ENCODE measurements around the gene OAS1. TPM values are rescaled to one million over a fixed set of nuclear protein-coding genes. Genes with fewer than 3 reads are reported as not detected.
A peak's percentile ranks its signal among the peaks of the same experiment; 100 is the strongest.
"Not testable (repeated sequence)": the region's sequence is repeated elsewhere in the genome, so short reads cannot be mapped to it uniquely, and the experiment has no call there.

The OAS1 gene
- total RNA-seq, 1 donor from 2014 or later = 2.5 TPM

GRCh38 chr12:112937741-112938719 lies 31.3 kb downstream of the OAS1 start, which contains the start of gene OAS3:
Gene OAS3 (plus strand): TSS chr12:112938474. CDS start chr12:112938531, 57 bp downstream.
- peak; percentile 33 for DNase-seq

- no peak for DNase-seq
Observed at GRCh38 chr12:112938751-112939150, 32.0 kb downstream of the OAS1 start.

GRCh38 chr12:112939761-112940381 lies 33.1 kb downstream of the OAS1 start:
- no peak for DNase-seq

- no peak for DNase-seq
Observed at GRCh38 chr12:112941528-112942335, 35.0 kb downstream of the OAS1 start.

- no peak for DNase-seq
Observed at GRCh38 chr12:112942572-112942971, 35.8 kb downstream of the OAS1 start.

GRCh38 chr12:112944024-112944690 lies 37.4 kb downstream of the OAS1 start:
- no peak for DNase-seq

- DNase-seq = no peak
Observed at GRCh38 chr12:112945515-112945914, 38.8 kb downstream of the OAS1 start.

- no peak for DNase-seq
Observed at GRCh38 chr12:112946236-112947000, 39.7 kb downstream of the OAS1 start.

- no peak for DNase-seq
Observed at GRCh38 chr12:112947314-112947713, 40.6 kb downstream of the OAS1 start.

GRCh38 chr12:112947761-112948160 lies 41.0 kb downstream of the OAS1 start:
- no peak for DNase-seq

GRCh38 chr12:112948806-112949205 lies 42.0 kb downstream of the OAS1 start:
- no peak for DNase-seq

- DNase-seq = no peak
Observed at GRCh38 chr12:112950701-112951100, 43.9 kb downstream of the OAS1 start.

GRCh38 chr12:112957125-112957524 lies 50.4 kb downstream of the OAS1 start:
- not testable (repeated sequence) for DNase-seq

- DNase-seq = no peak
Observed at GRCh38 chr12:112961074-112961473, 54.3 kb downstream of the OAS1 start.

- no peak for DNase-seq
Observed at GRCh38 chr12:112961536-112961935, 54.8 kb downstream of the OAS1 start.

- DNase-seq = no peak
Observed at GRCh38 chr12:112962561-112962960, 55.8 kb downstream of the OAS1 start.

- no peak for DNase-seq
Observed at GRCh38 chr12:112963227-112963861, 56.6 kb downstream of the OAS1 start.

GRCh38 chr12:112964067-112964670 lies 57.4 kb downstream of the OAS1 start:
- no peak for DNase-seq

GRCh38 chr12:112964915-112965314 lies 58.2 kb downstream of the OAS1 start:
- DNase-seq = no peak

- no peak for DNase-seq
Observed at GRCh38 chr12:112965643-112966042, 58.9 kb downstream of the OAS1 start.

Measured in occipital lobe (tissue), 2 donors.